HEK293 (cell line): ENCODE measurements around the gene KIAA1671.

ENCODE experiments used
- CTCF ChIP-seq: fragments of 450-650 bp; formaldehyde crosslinking; IDR thresholded peaks from 2 replicates; pipeline ENCODE4 v1.5.1; 2016; ENCODE audit warnings: missing biosample characterization, missing genetic modification characterization
- TRIM28 ChIP-seq: IDR thresholded peaks from 2 replicates; pipeline ENCODE4 v1.6.1; 2011; ENCODE audit warnings: low read length, control low read depth, borderline replicate concordance
- ZFP69B ChIP-seq: fragments of 450-650 bp; formaldehyde crosslinking; IDR thresholded peaks from 2 replicates; pipeline ENCODE4 v1.5.1; 2016; ENCODE audit warnings: missing biosample characterization, missing genetic modification characterization
- ZNF174 ChIP-seq: fragments of 450-650 bp; formaldehyde crosslinking; IDR thresholded peaks from 2 replicates; pipeline ENCODE4 v1.5.0; 2017; ENCODE audit warnings: missing biosample characterization, mild to moderate bottlenecking, missing genetic modification characterization
- ZNF223 ChIP-seq: fragments of 450-650 bp; formaldehyde crosslinking; IDR thresholded peaks from 2 replicates; pipeline ENCODE4 v1.5.1; 2016; ENCODE audit warnings: missing biosample characterization, missing genetic modification characterization
- TF ChIP-seq, protein P1 (sequence below): IDR thresholded peaks from 2 replicates; pipeline ENCODE4 v1.6.1; 2011; ENCODE audit warnings: mild to moderate bottlenecking, low read depth, low read length, borderline replicate concordance

DNA sequence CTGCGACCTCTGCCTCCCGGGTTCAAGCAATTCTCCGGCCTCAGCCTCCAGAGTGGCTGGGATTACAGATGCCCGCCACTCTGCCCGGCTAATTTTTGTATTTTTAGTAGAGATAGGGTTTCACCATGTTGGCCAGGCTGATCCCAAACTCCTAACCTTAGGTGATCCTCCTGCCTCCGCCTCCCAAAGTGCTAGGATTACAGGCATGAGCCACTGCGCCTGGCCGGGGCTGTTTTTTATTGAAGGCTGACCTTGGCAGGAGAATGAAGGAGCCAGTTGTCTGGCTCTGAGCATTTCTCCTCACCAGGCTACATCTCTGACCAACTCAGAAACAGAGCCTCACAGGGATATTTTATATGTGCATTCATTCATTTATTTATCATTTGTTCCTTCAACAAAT lies 2.3 kb downstream of the KIAA1671 start:
- TF ChIP-seq CTCF (no peak), ZNF174 (no peak), ZFP69B (tag by site-specific recombination) (no peak), ZNF223 (no peak), TRIM28 (no peak)
- TF ChIP-seq, protein P1, sequence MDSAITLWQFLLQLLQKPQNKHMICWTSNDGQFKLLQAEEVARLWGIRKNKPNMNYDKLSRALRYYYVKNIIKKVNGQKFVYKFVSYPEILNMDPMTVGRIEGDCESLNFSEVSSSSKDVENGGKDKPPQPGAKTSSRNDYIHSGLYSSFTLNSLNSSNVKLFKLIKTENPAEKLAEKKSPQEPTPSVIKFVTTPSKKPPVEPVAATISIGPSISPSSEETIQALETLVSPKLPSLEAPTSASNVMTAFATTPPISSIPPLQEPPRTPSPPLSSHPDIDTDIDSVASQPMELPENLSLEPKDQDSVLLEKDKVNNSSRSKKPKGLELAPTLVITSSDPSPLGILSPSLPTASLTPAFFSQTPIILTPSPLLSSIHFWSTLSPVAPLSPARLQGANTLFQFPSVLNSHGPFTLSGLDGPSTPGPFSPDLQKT: no peak
